Heart left ventricle (tissue), 16 donors: Measurements from ENCODE around the gene PDXK. TPM values are rescaled to one million over a fixed set of nuclear protein-coding genes. Genes with fewer than 3 reads are reported as not detected.

Experiments used
- ATAC-seq, 4 donors: fragments of 200-7000 bp; cut with Tn5 transposase; one replicate each; pipeline ENCODE4 v1.9.1; 2020 to 2022; ENCODE audit warnings: moderate library complexity in 4 of 4, mild to moderate bottlenecking in 3 of 4, moderate number of reproducible peaks in 1 of 4
- DNase-seq, 5 donors: peaks; one replicate each; pipeline ENCODE4 v3.0.0-alpha.2; 2020
- H3K27ac ChIP-seq, 12 donors: fragments of 200-600 bp; sonication (generic) in 4 of 12; one replicate each; pipeline versions ENCODE4 v1.5.0 to v1.8.0; 2016 to 2022; ENCODE audit warnings: mild to moderate bottlenecking in 2 of 12
- H3K27me3 ChIP-seq, 9 donors: fragments of 200-600 bp; sonication (generic) in 2 of 9; one replicate each; pipeline versions ENCODE4 v1.5.1 to v1.8.0; 2016 to 2022; ENCODE audit warnings: mild to moderate bottlenecking in 3 of 9
- H3K36me3 ChIP-seq, 9 donors: fragments of 200-600 bp; sonication (generic) in 2 of 9; one replicate each; pipeline versions ENCODE4 v1.5.0 to v1.8.0; 2018 to 2022; ENCODE audit warnings: mild to moderate bottlenecking in 2 of 9
- H3K4me1 ChIP-seq, 12 donors: fragments of 200-600 bp; sonication (generic) in 4 of 12; one replicate each; pipeline versions ENCODE4 v1.5.0 to v1.8.0; 2016 to 2022; ENCODE audit warnings: mild to moderate bottlenecking in 3 of 12
- H3K4me3 ChIP-seq, 12 donors: fragments of 200-600 bp; sonication (generic) in 4 of 12; one replicate each; pipeline versions ENCODE4 v1.5.0 to v1.8.0; 2017 to 2022; ENCODE audit warnings: mild to moderate bottlenecking in 9 of 12, moderate library complexity in 4 of 12
- H3K9me3 ChIP-seq, 12 donors: fragments of 200-600 bp; sonication (generic) in 4 of 12; one replicate each; pipeline versions ENCODE4 v1.5.0 to v1.8.0; 2016 to 2022; ENCODE audit warnings: mild to moderate bottlenecking in 1 of 12
- POLR2A ChIP-seq, 2 donors: fragments of 450-650 bp; IDR thresholded peaks; one replicate each; pipeline ENCODE4 v1.6.1; 2017; ENCODE audit warnings: antibody characterized with exemption in 2 of 2, mild to moderate bottlenecking in 2 of 2, moderate library complexity in 2 of 2
- WGBS, 4 donors: extraction: QIAGEN DNeasy Blood & Tissue Kit in 2 of 4; methylation state at CpG; one replicate each; pipeline versions ENCODE4 v1.1.5 to v1.1.7; 2013 to 2018; 5-methylcytosine and 5-hydroxymethylcytosine counted together
- intact Hi-C, 10 donors: fragments of 100-400 bp; cut with DNase I; formaldehyde crosslinking; loops; one replicate each; pipeline versions ENCODE4 v1.11.1 to v1.14.2; 2022
- polyA plus RNA-seq, 2 donors: library from polyadenylated mRNA; stranded (reverse); fragments of 200-250 nt; gene quantifications; one replicate each; pipeline ENCODE4 v1.2.3, GENCODE V29; 2013
- total RNA-seq, 9 donors: library from RNA; depleted of rRNA in 2 of 9; stranded (reverse); fragments of >200 nt in 2 of 9; fragmentation: NEBNext Ultra II Directional in 3 of 9; extraction: Animal tissue kit (Norgen Biotek cat#: 25700) in 3 of 9; gene quantifications; one replicate each; pipeline versions ENCODE4 v1.1.0 to v1.2.4, GENCODE V29; 2016 to 2023
- TF ChIP-seq, protein P1 (sequence below), 12 donors: fragments of 200-600 bp; sonication (generic) in 4 of 12; IDR thresholded peaks; one replicate each; pipeline versions ENCODE4 v1.5.0 to v1.8.0; 2018 to 2022; ENCODE audit warnings: antibody characterized with exemption in 12 of 12, mild to moderate bottlenecking in 5 of 12
- donor health status: ischemic (EF 13 %, LVEDD 7.1; RV severe dilation, severe dysfunction).
- donor health status: healthy with polysubstance abuse.
- donor health status: DM: no; HTN: yes; CAD: no.
- donor health status: DM: no; HTN: no; CAD: no.
- donor health status: ischemic (EF 25% LVEDD 6.9; RV normal size, moderate dysfunction).
- donor health status: ischemic (EF 25% LVEDD 5.7; RV mildly dilated, moderate dysfunction).
- donor health status: healthy.
- donor health status: DM: yes; HTN: yes; CAD: no.
- donor health status: ischemic (EF 35%, LVEDD 5.7; RV mildly dilated, moderate dysfunction).
- donor health status: nonischemic (EF 11% LVEDD 7.7; RV severe dilation, severe dysfunction).
- donor health status: DM: yes; HTN: yes; CAD: no.
- donor health status: PGD.
- donor health status: ischemic (EF 29% LVEDD 5.4; RV normal size, mild dysfunction).
- donor health status: nonischemic (EF 23%, LVEDD 6.1; RV moderate dilation, normal function).

The PDXK gene
- total and polyA plus RNA-seq, 11 donors: 46.5 to 105 (median 79.7) TPM

DNA sequence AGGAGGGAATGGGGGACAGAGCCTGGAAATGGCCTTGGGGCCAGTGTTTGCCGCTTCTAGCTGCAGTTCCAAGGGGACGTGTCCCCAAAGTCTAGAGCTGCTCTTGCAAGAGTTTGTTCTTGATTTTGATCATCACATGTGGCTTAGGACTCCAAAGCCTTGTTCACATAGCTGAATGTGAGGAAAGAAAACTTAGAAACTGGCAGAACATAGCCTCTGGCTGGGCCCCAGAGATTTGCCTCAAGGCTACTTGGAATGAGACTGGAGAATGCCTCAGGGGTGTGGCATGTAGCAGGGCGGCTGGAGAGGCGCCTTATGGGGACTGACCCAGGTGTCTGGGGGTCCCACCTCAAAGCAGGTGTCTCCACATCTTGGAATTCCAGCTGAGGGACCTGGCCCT is 2.3 kb downstream of the PDXK start:
- Histone ChIP-seq H3K27me3 (no peaks in the 10 kb centered on the region), H3K4me1 (peaks cover 6 to 56% (median 38%) of the 10 kb centered on the region in 12 donors), H3K27ac (no peak overlapping the region), H3K36me3 (peaks cover 0 to 18% (median 3%) of the 10 kb centered on the region in 9 donors), H3K9me3 (no peaks in the 10 kb centered on the region), H3K4me3 (peak overlapping the region in 4 of 12 donors; percentile 90 to 100 (median 97))
- intact Hi-C loops: loop anchor here in 5 of 10 donors (10.0 kb wide), 5 partner anchors 54 to 184 kb away; partner anchors contain the start of genes CSTB (in 1 of the 5), HSF2BP (in 1 of the 5), RRP1 (in 1 of the 5) and RRP1B (in 1 of the 5)
- DNase-seq (no peak), ATAC-seq (no peak)
- 96 to 97% (median 96%) methylated on average over 4 of the region's 4 CpGs for WGBS, 4 donors
- TF ChIP-seq, protein P1, sequence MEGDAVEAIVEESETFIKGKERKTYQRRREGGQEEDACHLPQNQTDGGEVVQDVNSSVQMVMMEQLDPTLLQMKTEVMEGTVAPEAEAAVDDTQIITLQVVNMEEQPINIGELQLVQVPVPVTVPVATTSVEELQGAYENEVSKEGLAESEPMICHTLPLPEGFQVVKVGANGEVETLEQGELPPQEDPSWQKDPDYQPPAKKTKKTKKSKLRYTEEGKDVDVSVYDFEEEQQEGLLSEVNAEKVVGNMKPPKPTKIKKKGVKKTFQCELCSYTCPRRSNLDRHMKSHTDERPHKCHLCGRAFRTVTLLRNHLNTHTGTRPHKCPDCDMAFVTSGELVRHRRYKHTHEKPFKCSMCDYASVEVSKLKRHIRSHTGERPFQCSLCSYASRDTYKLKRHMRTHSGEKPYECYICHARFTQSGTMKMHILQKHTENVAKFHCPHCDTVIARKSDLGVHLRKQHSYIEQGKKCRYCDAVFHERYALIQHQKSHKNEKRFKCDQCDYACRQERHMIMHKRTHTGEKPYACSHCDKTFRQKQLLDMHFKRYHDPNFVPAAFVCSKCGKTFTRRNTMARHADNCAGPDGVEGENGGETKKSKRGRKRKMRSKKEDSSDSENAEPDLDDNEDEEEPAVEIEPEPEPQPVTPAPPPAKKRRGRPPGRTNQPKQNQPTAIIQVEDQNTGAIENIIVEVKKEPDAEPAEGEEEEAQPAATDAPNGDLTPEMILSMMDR (IDR thresholded peaks at IDR 0.05): no peak
- no peak for TF ChIP-seq POLR2A (IDR thresholded peaks at IDR 0.05)

DNA sequence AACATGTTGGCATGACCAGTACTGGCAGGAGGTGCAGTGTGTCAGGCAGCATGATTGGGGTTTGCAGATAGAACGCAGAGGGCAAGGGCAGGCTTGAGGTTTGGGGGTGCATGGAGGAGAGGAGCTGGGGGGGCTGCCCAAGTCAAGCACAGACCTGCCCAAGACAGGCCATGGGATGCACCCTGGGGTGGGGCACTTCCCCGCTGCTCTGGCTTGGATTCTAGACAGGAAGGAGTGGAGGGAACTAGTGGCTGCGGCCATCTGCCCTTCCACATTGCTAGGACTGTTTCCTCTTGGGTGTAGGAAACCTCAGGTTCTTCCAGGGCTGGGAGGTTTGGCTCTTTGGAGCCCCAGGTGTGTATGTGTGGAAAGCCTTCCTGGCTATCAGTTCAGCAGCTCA is 3.0 kb downstream of the PDXK start:
- peaks cover 6 to 63% (median 45%) of the 10 kb centered on the region in 12 donors for H3K4me1 ChIP-seq
- intact Hi-C loops: loop anchor here in 5 of 10 donors (10.0 kb wide), 5 partner anchors 53 to 183 kb away; partner anchors contain the start of genes CSTB (in 1 of the 5), HSF2BP (in 1 of the 5), RRP1 (in 1 of the 5) and RRP1B (in 1 of the 5)
- WGBS, 4 donors: 70 to 88% (median 84%) methylated on average over 3 of the region's 3 CpGs

DNA sequence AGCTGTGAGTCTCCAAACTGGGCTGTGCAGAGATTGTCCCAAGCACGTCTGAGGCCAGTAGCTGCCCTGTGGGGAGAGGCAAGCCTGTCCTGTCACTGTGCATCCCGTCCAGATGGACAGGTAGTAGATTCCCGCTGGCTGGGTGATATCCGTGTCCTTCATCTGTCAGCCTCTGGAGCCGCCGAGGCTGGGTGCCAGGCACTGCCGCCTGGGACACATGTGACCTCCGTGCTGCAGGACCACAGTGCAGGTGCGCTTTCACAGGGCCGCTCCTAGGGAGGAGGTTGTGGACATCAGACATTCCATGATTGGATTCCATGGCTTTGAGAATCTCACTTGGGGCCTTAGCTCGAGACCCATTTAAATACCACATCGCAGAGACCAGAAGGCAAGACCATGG is 4.7 kb downstream of the PDXK start:
- H3K4me1 ChIP-seq: peaks cover 16 to 74% (median 58%) of the 10 kb centered on the region in 12 donors
- no peak overlapping the region for H3K27ac ChIP-seq
- no peaks in the 10 kb centered on the region for H3K27me3 ChIP-seq
- DNase-seq: no peak
- intact Hi-C loops: loop anchor here in 5 of 10 donors (10.0 kb wide), 5 partner anchors 51 to 181 kb away; partner anchors contain the start of genes CSTB (in 1 of the 5), HSF2BP (in 1 of the 5), RRP1 (in 1 of the 5) and RRP1B (in 1 of the 5)
- no peak overlapping the region for H3K4me3 ChIP-seq
- H3K36me3 ChIP-seq: peaks cover 0 to 18% (median 3%) of the 10 kb centered on the region in 9 donors
- ATAC-seq: no peak
- TF ChIP-seq, protein P1 (IDR thresholded peaks at IDR 0.05): no peak
- no peak for TF ChIP-seq POLR2A (IDR thresholded peaks at IDR 0.05)
- H3K9me3 ChIP-seq: no peaks in the 10 kb centered on the region
- 70 to 84% (median 78%) methylated on average over 5 to 12 of the region's 12 CpGs for WGBS, 4 donors

More for the DNA sequence above, 3.0 kb downstream of the PDXK start:
- DNase-seq (peak in 1 of 5 donors; percentile 62), ATAC-seq (no peak)
- Histone ChIP-seq H3K9me3 (no peaks in the 10 kb centered on the region), H3K27me3 (no peaks in the 10 kb centered on the region), H3K27ac (no peak overlapping the region), H3K36me3 (peaks cover 0 to 18% (median 3%) of the 10 kb centered on the region in 9 donors), H3K4me3 (peak overlapping the region in 1 of 12 donors; percentile 100)
- TF ChIP-seq, protein P1 (IDR thresholded peaks at IDR 0.05): no peak
- no peak for TF ChIP-seq POLR2A (IDR thresholded peaks at IDR 0.05)

DNA sequence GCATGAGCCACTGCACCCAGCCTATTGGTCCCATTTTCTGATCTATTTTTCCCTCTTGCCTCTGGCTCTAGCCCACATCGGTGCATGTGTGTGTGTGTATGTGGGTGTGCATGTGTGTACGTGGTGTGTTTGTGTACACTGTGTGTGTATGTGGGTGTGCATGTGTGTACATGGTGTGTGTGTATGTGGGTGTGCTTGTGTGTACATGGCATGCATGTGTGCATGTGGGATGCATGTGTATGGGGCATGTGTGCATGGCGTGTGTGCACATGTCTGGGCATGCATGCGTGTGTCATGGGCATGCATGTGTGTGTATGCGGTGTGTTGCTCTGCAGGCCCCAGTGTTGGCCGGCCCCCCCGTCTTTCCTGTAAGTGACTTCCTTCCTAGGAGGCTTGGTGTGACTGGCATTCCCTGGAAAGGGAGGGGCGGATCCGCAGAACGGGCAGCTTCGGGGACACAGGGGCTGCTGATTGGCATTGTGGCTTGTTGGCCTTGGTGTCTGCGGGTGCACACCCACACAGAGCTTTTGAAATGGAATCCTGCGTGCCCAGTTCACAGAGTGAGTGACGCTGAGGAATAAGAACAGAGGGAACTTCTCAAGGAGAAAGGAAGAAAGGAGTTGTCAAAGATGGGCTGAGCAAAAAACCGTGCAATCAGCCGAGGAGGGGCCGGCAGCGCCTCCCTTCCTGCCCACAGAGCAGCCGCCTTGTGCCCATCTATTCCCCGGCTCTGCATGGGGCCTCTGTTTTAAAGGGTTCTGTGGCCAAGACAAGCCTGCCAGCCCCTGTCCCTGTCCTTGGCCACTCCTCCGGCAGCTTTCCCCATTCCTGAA is 8.0 kb downstream of the PDXK start:
- Histone ChIP-seq H3K27me3 (no peaks in the 10 kb centered on the region), H3K36me3 (peaks cover 0 to 18% (median 3%) of the 10 kb centered on the region in 9 donors), H3K4me1 (peaks cover 10 to 74% (median 50%) of the 10 kb centered on the region in 12 donors), H3K4me3 (peak overlapping the region in 1 of 12 donors; percentile 62), H3K27ac (peak overlapping the region in 11 of 12 donors; percentile 84 to 96 (median 92)), H3K9me3 (no peaks in the 10 kb centered on the region)
- TF ChIP-seq, protein P1 (IDR thresholded peaks at IDR 0.05): no peak
- no peak for TF ChIP-seq POLR2A (IDR thresholded peaks at IDR 0.05)
- DNase-seq: peak in 2 of 5 donors; percentile 68
- no peak for ATAC-seq
- 58 to 71% (median 63%) methylated on average over 21 of the region's 21 CpGs for WGBS, 4 donors
- intact Hi-C loops: loop anchor here in 7 of 10 donors (5.0 to 10.0 kb wide), 7 partner anchors 48 to 178 kb away; partner anchors contain the start of genes CSTB (in 3 of the 7), HSF2BP (in 2 of the 7), RRP1B (in 2 of the 7) and RRP1 (in 1 of the 7)
